ENCODE measurements around the gene GMIP. TPM values are rescaled to one million over a fixed set of nuclear protein-coding genes. Genes with fewer than 3 reads are reported as not detected.

The GMIP gene
- total RNA-seq, 2 donors from 2014 or later: 16.5 to 18.7 TPM

GRCh38 chr19:19657397-19657783 lies 13.9 kb upstream of the GMIP start:
- Mint-ChIP-seq H3K27ac (no peak overlapping the region), H3K4me3 (no peak overlapping the region), H3K4me1 (peaks cover 13% of the 10 kb centered on the region), H3K9me3 (no peaks in the 10 kb centered on the region), H3K36me3 (ENCODE audit: low read depth) (peaks cover 63% of the 10 kb centered on the region), H3K27me3 (ENCODE audit: insufficient read depth) (no peaks in the 10 kb centered on the region)
- Histone ChIP-seq H3K27ac (ENCODE audit: low read depth, low read length) (no peak overlapping the region), H3K4me1 (ENCODE audit: control insufficient read depth, insufficient read depth, low read length) (no peaks in the 10 kb centered on the region), H3K4me3 (ENCODE audit: low read length) (no peak overlapping the region), H3K27me3 (ENCODE audit: control insufficient read depth, insufficient read depth, low read length, poor library complexity, severe bottlenecking) (no peaks in the 10 kb centered on the region), H3K36me3 (ENCODE audit: control insufficient read depth, insufficient read depth, low read length) (peaks cover 67% of the 10 kb centered on the region), H3K9me3 (ENCODE audit: control insufficient read depth, low read length) (no peaks in the 10 kb centered on the region), H3K9ac (ENCODE audit: extremely low read depth, low read length, poor library complexity, severe bottlenecking) (no peak overlapping the region)
- TF ChIP-seq CTCF (conservative IDR thresholded peaks at IDR 0.05): no peak
- no peak for DNase-seq
- 93 to 99% methylated on average over 10 of the region's 10 CpGs for WGBS, 2 experiments (ENCODE audit: insufficient coverage in 1 of 2, insufficient read length in 1 of 2)

GRCh38 chr19:19656451-19657396 lies 13.3 kb upstream of the GMIP start:
- no peak for TF ChIP-seq CTCF (conservative IDR thresholded peaks at IDR 0.05)
- Histone ChIP-seq H3K36me3 (ENCODE audit: control insufficient read depth, insufficient read depth, low read length) (peaks cover 73% of the 10 kb centered on the region), H3K4me3 (ENCODE audit: low read length) (no peak overlapping the region), H3K9me3 (ENCODE audit: control insufficient read depth, low read length) (no peaks in the 10 kb centered on the region), H3K27me3 (ENCODE audit: control insufficient read depth, insufficient read depth, low read length, poor library complexity, severe bottlenecking) (no peaks in the 10 kb centered on the region), H3K4me1 (ENCODE audit: control insufficient read depth, insufficient read depth, low read length) (no peaks in the 10 kb centered on the region), H3K27ac (ENCODE audit: low read depth, low read length) (no peak overlapping the region), H3K9ac (ENCODE audit: extremely low read depth, low read length, poor library complexity, severe bottlenecking) (no peak overlapping the region)
- DNase-seq: no peak
- 96 to 99% methylated on average over 28 to 33 of the region's 33 CpGs for WGBS, 2 experiments (ENCODE audit: insufficient coverage in 1 of 2, insufficient read length in 1 of 2)
- no peaks in the 10 kb centered on the region for H3K9me3 Mint-ChIP-seq
- H3K4me3 Mint-ChIP-seq: no peak overlapping the region
- no peaks in the 10 kb centered on the region for H3K27me3 Mint-ChIP-seq (ENCODE audit: insufficient read depth)
- peaks cover 65% of the 10 kb centered on the region for H3K36me3 Mint-ChIP-seq (ENCODE audit: low read depth)
- no peak overlapping the region for H3K27ac Mint-ChIP-seq
- H3K4me1 Mint-ChIP-seq: peaks cover 6% of the 10 kb centered on the region

GRCh38 chr19:19655641-19656343 lies 12.3 kb upstream of the GMIP start:
- WGBS, 2 experiments (ENCODE audit: insufficient coverage in 1 of 2, insufficient read length in 1 of 2): 96 to 98% methylated on average over 22 to 27 of the region's 27 CpGs
- H3K4me3 ChIP-seq (ENCODE audit: low read length): no peak overlapping the region
- TF ChIP-seq CTCF (conservative IDR thresholded peaks at IDR 0.05): no peak
- no peaks in the 10 kb centered on the region for H3K4me1 ChIP-seq (ENCODE audit: control insufficient read depth, insufficient read depth, low read length)
- no peaks in the 10 kb centered on the region for H3K27me3 ChIP-seq (ENCODE audit: control insufficient read depth, insufficient read depth, low read length, poor library complexity, severe bottlenecking)
- no peak overlapping the region for H3K9ac ChIP-seq (ENCODE audit: extremely low read depth, low read length, poor library complexity, severe bottlenecking)
- no peaks in the 10 kb centered on the region for H3K9me3 ChIP-seq (ENCODE audit: control insufficient read depth, low read length)
- Mint-ChIP-seq H3K9me3 (no peaks in the 10 kb centered on the region), H3K27me3 (ENCODE audit: insufficient read depth) (no peaks in the 10 kb centered on the region), H3K27ac (no peak overlapping the region), H3K4me3 (no peak overlapping the region), H3K4me1 (no peaks in the 10 kb centered on the region), H3K36me3 (ENCODE audit: low read depth) (peaks cover 66% of the 10 kb centered on the region)
- H3K27ac ChIP-seq (ENCODE audit: low read depth, low read length): no peak overlapping the region
- no peak for DNase-seq
- H3K36me3 ChIP-seq (ENCODE audit: control insufficient read depth, insufficient read depth, low read length): peaks cover 83% of the 10 kb centered on the region
